PC-9 (cell line): ENCODE results near the gene DTD2. TPM values are rescaled to one million over a fixed set of nuclear protein-coding genes. Genes with fewer than 3 reads are reported as not detected.

Experiments used
- BruUV-seq: library from RNA; stranded (reverse); fragments of 400-500 nt; replicated peaks from 2 replicates; lab custom pipeline; 2021; lab: Mats Ljungman, UMichigan
- CTCF ChIA-PET: fragments of 300-600 bp; sonication (Branson Sonifier 250); formaldehyde crosslinking; loops from one replicate; lab custom pipeline; 2022; ENCODE audit warnings: antibody characterized with exemption; lab: Charles Lee
- POLR2A ChIA-PET: fragments of 300-600 bp; sonication (Branson Sonifier 250); formaldehyde crosslinking; loops from one replicate; lab custom pipeline; 2022; ENCODE audit warnings: antibody characterized with exemption; ENCODE audit not compliant: unreplicated experiment; lab: Charles Lee
- DNase-seq, 2 experiments: peaks; one replicate each; pipeline versions ENCODE4 v3.0.0 to v3.0.0-alpha.2; 2015 to 2022; ENCODE audit warnings: mixed read lengths in 1 of 2
- H2AFZ ChIP-seq: fragments of 200-600 bp; sonication (generic); 2 replicates; pipeline ENCODE4 v1.8.1; 2017; ENCODE audit warnings: antibody characterized with exemption
- H3F3A ChIP-seq: fragments of 200-600 bp; sonication (generic); 2 replicates; pipeline ENCODE4 v1.8.1; 2017; ENCODE audit warnings: antibody characterized with exemption, mild to moderate bottlenecking, low read depth; ENCODE audit not compliant: insufficient read depth
- H3K27ac ChIP-seq: fragments of 200-600 bp; sonication (generic); 2 replicates; pipeline ENCODE4 v1.6.1; 2016; ENCODE audit warnings: mixed run types
- H3K27me3 ChIP-seq: fragments of 200-600 bp; sonication (generic); 2 replicates; pipeline ENCODE4 v1.6.1; 2016; ENCODE audit warnings: low read depth, mixed run types; ENCODE audit not compliant: insufficient read depth
- H3K36me3 ChIP-seq: fragments of 200-600 bp; sonication (generic); 2 replicates; pipeline ENCODE4 v1.6.1; 2016; ENCODE audit warnings: low read depth, mixed run types
- H3K4me1 ChIP-seq: fragments of 200-600 bp; sonication (generic); replicated peaks from 2 replicates; pipeline ENCODE4 v1.6.1; 2016; ENCODE audit warnings: mixed run types; ENCODE audit not compliant: insufficient read depth
- H3K4me2 ChIP-seq: fragments of 200-600 bp; sonication (generic); 2 replicates; pipeline ENCODE4 v1.6.1; 2017; ENCODE audit warnings: mixed run types
- H3K4me3 ChIP-seq: fragments of 200-600 bp; sonication (generic); 2 replicates; pipeline ENCODE4 v1.6.1; 2016; ENCODE audit warnings: mixed run types
- H3K79me2 ChIP-seq: fragments of 200-600 bp; sonication (generic); 2 replicates; pipeline ENCODE4 v1.6.1; 2017; ENCODE audit warnings: low read depth, mixed run types
- H3K9me2 ChIP-seq: fragments of 200-600 bp; sonication (generic); 2 replicates; pipeline ENCODE4 v1.8.1; 2017; ENCODE audit warnings: mild to moderate bottlenecking; ENCODE audit not compliant: insufficient read depth
- H3K9me3 ChIP-seq: fragments of 200-600 bp; sonication (generic); 2 replicates; pipeline ENCODE4 v1.8.1; 2016; ENCODE audit warnings: low read depth; ENCODE audit not compliant: insufficient read depth
- H4K20me1 ChIP-seq: fragments of 200-600 bp; sonication (generic); 2 replicates; pipeline ENCODE4 v1.8.1; 2017; ENCODE audit not compliant: insufficient read depth
- EZH2 ChIP-seq: fragments of 200-600 bp; sonication (generic); IDR thresholded peaks from 2 replicates; pipeline ENCODE4 v1.8.0; 2017; ENCODE audit warnings: antibody characterized with exemption, low read depth
- intact Hi-C: fragments of 100-400 bp; cut with micrococcal nuclease; formaldehyde crosslinking; loops from one replicate; pipeline ENCODE4 v1.10.0; 2022; ENCODE audit not compliant: unreplicated experiment
- total RNA-seq: library from RNA; stranded (reverse); gene quantifications from 2 replicates; pipeline ENCODE4 v1.2.3, GENCODE V29; 2021
- TF ChIP-seq, protein P1 (sequence below): fragments of 200-600 bp; sonication (generic); conservative IDR thresholded peaks from 2 replicates; pipeline ENCODE4 v1.6.1; 2017; ENCODE audit warnings: mixed run types, antibody characterized with exemption, mild to moderate bottlenecking, moderate library complexity

Gene DTD2
- total RNA-seq, 1 experiment from 2014 or later = 10.1 TPM

DNA sequence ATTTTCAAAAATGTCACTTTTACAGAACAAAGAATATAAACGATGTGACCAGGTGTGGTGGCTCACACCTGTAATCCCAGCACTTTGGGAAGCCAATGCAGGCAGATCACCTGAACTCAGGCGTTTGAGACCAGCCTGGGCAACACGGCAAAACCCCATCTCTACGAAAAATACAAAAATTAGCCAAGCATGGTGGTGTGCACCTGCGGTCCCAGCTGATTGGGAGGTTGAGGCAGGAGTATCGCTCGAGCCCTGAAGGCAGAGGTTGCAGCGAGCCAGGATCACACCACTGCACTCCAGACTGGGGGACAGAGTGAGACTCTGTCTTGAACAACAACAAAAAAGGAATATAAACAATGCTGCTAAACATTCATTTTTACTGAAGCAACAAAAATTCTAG is 52.2 kb downstream of the DTD2 start:
- 0 out of 2 replicates have a peak, but pooled peaks cover under 1% of the 10 kb centered on the region for H3K79me2 ChIP-seq
- no peak overlapping the region for H2AFZ ChIP-seq
- no peaks in the 10 kb centered on the region for H3K4me1 ChIP-seq
- no peak overlapping the region for H3K4me3 ChIP-seq
- CTCF ChIA-PET = no interaction called here
- H3K4me2 ChIP-seq = no peak overlapping the region
- no peaks in the 10 kb centered on the region for H4K20me1 ChIP-seq
- H3K27me3 ChIP-seq = no peaks in the 10 kb centered on the region
- H3K9me3 ChIP-seq = no peaks in the 10 kb centered on the region
- H3K36me3 ChIP-seq = no peaks in the 10 kb centered on the region
- H3F3A ChIP-seq = no peaks in the 10 kb centered on the region
- no TSS peak for BruUV-seq
- H3K9me2 ChIP-seq = no peaks in the 10 kb centered on the region
- no peak for DNase-seq
- POLR2A ChIA-PET = no interaction called here
- no peak overlapping the region for H3K27ac ChIP-seq
- no peak for TF ChIP-seq EZH2
- TF ChIP-seq, protein P1, sequence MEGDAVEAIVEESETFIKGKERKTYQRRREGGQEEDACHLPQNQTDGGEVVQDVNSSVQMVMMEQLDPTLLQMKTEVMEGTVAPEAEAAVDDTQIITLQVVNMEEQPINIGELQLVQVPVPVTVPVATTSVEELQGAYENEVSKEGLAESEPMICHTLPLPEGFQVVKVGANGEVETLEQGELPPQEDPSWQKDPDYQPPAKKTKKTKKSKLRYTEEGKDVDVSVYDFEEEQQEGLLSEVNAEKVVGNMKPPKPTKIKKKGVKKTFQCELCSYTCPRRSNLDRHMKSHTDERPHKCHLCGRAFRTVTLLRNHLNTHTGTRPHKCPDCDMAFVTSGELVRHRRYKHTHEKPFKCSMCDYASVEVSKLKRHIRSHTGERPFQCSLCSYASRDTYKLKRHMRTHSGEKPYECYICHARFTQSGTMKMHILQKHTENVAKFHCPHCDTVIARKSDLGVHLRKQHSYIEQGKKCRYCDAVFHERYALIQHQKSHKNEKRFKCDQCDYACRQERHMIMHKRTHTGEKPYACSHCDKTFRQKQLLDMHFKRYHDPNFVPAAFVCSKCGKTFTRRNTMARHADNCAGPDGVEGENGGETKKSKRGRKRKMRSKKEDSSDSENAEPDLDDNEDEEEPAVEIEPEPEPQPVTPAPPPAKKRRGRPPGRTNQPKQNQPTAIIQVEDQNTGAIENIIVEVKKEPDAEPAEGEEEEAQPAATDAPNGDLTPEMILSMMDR = no peak
- intact Hi-C loops = no loop called here

DNA sequence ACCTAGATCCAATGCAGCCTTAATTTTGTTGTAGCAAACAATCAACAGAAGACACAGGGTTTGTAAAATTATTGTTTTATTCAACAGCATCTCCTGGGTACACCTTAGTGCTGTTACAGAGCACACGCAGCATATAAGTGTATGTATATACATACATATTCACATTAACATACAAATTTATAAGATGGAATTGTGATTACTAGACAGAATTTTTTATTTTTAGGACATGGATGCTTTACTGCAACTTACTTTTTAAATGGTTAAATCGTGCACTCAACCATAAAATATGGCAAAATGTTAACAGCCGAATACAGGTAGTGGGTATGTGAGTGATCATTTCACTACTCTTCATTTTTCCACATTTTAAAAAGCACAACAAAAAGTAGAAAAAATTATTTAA is 53.6 kb downstream of the DTD2 start:
- DNase-seq = no peak
- Histone ChIP-seq H3K4me2 (no peak overlapping the region), H3K4me3 (no peak overlapping the region), H3K27me3 (no peaks in the 10 kb centered on the region), H3K27ac (no peak overlapping the region), H3K79me2 (no peaks in the 10 kb centered on the region), H3K9me3 (no peaks in the 10 kb centered on the region), H3K36me3 (no peaks in the 10 kb centered on the region), H3F3A (no peaks in the 10 kb centered on the region), H2AFZ (no peak overlapping the region), H3K9me2 (no peaks in the 10 kb centered on the region), H3K4me1 (no peaks in the 10 kb centered on the region), H4K20me1 (no peaks in the 10 kb centered on the region)
- CTCF ChIA-PET = no interaction called here
- no TSS peak for BruUV-seq
- POLR2A ChIA-PET = no interaction called here
- intact Hi-C loops = no loop called here
- TF ChIP-seq, protein P1 = no peak
- TF ChIP-seq EZH2 = no peak

DNA sequence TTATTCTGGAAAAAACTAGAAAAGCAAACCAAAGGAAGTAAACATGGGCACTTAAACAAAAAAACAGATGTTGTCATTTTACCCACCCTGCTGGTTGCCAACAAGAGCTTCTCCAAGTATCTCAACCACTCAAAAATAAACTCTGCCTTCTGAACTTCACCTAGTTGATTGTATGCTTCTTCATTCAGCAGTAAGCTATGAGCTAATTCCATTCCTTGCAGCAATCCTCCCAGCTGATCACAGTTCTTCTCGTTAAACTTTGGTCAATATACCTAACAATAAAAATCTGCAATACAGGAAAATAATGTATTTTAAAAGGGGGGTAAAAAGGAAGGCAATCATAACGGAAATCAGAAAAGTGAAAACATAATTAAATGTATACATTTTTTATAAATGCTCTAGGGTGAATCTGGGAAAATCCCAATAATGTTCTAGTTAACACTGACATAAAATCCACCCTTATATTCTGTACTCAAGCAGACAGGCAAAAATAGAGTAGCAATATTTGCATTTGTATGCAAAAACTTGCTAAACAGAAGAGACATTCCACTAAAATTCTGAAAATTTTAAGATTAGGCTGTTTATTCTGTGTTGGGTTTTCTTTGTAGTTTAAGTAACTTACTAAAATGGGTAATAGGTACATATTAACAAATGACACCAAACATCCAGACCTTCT is 54.4 kb downstream of the DTD2 start:
- H3F3A ChIP-seq = no peaks in the 10 kb centered on the region
- POLR2A ChIA-PET = no interaction called here
- no peaks in the 10 kb centered on the region for H4K20me1 ChIP-seq

More for the DNA sequence above, 54.4 kb downstream of the DTD2 start:
- no TSS peak for BruUV-seq
- intact Hi-C loops = no loop called here
- Histone ChIP-seq H3K9me2 (no peaks in the 10 kb centered on the region), H3K27me3 (no peaks in the 10 kb centered on the region), H3K36me3 (no peaks in the 10 kb centered on the region; the same call in 1 of the 2 replicates), H2AFZ (no peak overlapping the region), H3K4me1 (no peaks in the 10 kb centered on the region), H3K79me2 (no peaks in the 10 kb centered on the region), H3K9me3 (no peaks in the 10 kb centered on the region), H3K27ac (no peak overlapping the region), H3K4me3 (no peak overlapping the region), H3K4me2 (no peak overlapping the region)
- DNase-seq = no peak
- TF ChIP-seq, protein P1 = no peak
- TF ChIP-seq EZH2 = no peak
- CTCF ChIA-PET = no interaction called here
